A673 (cell line): ENCODE data around the gene ATXN1L. TPM values are rescaled to one million over a fixed set of nuclear protein-coding genes. Genes with fewer than 3 reads are reported as not detected.

Experiments
- BruUV-seq: library from RNA; stranded (reverse); fragments of 400-500 nt; replicated peaks from 2 replicates; lab custom pipeline; 2021; lab: Mats Ljungman, UMichigan
- CTCF ChIA-PET: fragments of 300-600 bp; sonication (Branson Sonifier 250); formaldehyde crosslinking; loops from one replicate; lab custom pipeline; 2022; ENCODE audit warnings: antibody characterized with exemption; lab: Charles Lee
- POLR2A ChIA-PET: fragments of 300-600 bp; sonication (Branson Sonifier 250); formaldehyde crosslinking; loops from one replicate; lab custom pipeline; 2022; ENCODE audit warnings: antibody characterized with exemption; ENCODE audit not compliant: low non-redundant PET; lab: Charles Lee
- DNase-seq: peaks from one replicate; pipeline ENCODE4 v3.0.0-alpha.2; 2015; ENCODE audit warnings: low spot score
- H3K27ac ChIP-seq: fragments of 200-600 bp; sonication (generic); 2 replicates; pipeline ENCODE4 v1.5.1; 2016; ENCODE audit warnings: mixed run types, low read depth, mild to moderate bottlenecking, mixed read lengths, antibody characterized with exemption, low read length; ENCODE audit not compliant: poor library complexity, severe bottlenecking
- H3K27me3 ChIP-seq: fragments of 200-600 bp; sonication (generic); replicated peaks from 2 replicates; pipeline ENCODE4 v1.6.1; 2017; ENCODE audit warnings: mixed run types, low read depth, mild to moderate bottlenecking, mixed read lengths, antibody characterized with exemption, low read length; ENCODE audit not compliant: insufficient read depth, poor library complexity
- H3K36me3 ChIP-seq: fragments of 200-600 bp; sonication (generic); 2 replicates; pipeline ENCODE4 v1.6.1; 2016; ENCODE audit warnings: mixed run types, mild to moderate bottlenecking, mixed read lengths, antibody characterized with exemption, low read length; ENCODE audit not compliant: insufficient read depth, poor library complexity, severe bottlenecking
- H3K4me1 ChIP-seq: fragments of 200-600 bp; sonication (generic); 2 replicates; pipeline ENCODE4 v1.6.1; 2017; ENCODE audit warnings: mixed run types, mild to moderate bottlenecking, mixed read lengths, antibody characterized with exemption, low read length; ENCODE audit not compliant: insufficient read depth, poor library complexity, severe bottlenecking
- H3K4me3 ChIP-seq: fragments of 200-600 bp; sonication (generic); 2 replicates; pipeline ENCODE4 v1.5.1; 2016; ENCODE audit warnings: low read depth, mixed run types, mild to moderate bottlenecking, mixed read lengths, low read length; ENCODE audit not compliant: poor library complexity, severe bottlenecking
- H3K9me3 ChIP-seq: fragments of 200-600 bp; sonication (generic); 2 replicates; pipeline ENCODE4 v1.6.1; 2016; ENCODE audit warnings: mixed run types, low read depth, mild to moderate bottlenecking, mixed read lengths, antibody characterized with exemption, low read length; ENCODE audit not compliant: poor library complexity, severe bottlenecking
- EZH2 ChIP-seq: fragments of 200-600 bp; sonication (generic); IDR thresholded peaks from 2 replicates; pipeline ENCODE4 v1.6.1; 2017; ENCODE audit warnings: borderline replicate concordance, low read depth, mild to moderate bottlenecking, mixed read lengths, antibody characterized with exemption, low read length; ENCODE audit not compliant: poor library complexity, severe bottlenecking
- intact Hi-C: fragments of 100-400 bp; cut with micrococcal nuclease; formaldehyde crosslinking; loops from one replicate; pipeline ENCODE4 v1.10.0; 2022; ENCODE audit not compliant: unreplicated experiment
- total RNA-seq: library from RNA; stranded (reverse); gene quantifications from 2 replicates; pipeline ENCODE4 v1.2.3, GENCODE V29; 2021
- TF ChIP-seq, protein P1 (sequence below): fragments of 300-800, 200-600 bp; sonication (generic); conservative IDR thresholded peaks from 2 replicates; pipeline ENCODE4 v1.5.1; 2017; ENCODE audit warnings: low read depth, mild to moderate bottlenecking, antibody characterized with exemption, low read length, moderate library complexity, mixed read lengths

The ATXN1L gene
- total RNA-seq, 1 experiment from 2014 or later = 26.6 TPM

DNA sequence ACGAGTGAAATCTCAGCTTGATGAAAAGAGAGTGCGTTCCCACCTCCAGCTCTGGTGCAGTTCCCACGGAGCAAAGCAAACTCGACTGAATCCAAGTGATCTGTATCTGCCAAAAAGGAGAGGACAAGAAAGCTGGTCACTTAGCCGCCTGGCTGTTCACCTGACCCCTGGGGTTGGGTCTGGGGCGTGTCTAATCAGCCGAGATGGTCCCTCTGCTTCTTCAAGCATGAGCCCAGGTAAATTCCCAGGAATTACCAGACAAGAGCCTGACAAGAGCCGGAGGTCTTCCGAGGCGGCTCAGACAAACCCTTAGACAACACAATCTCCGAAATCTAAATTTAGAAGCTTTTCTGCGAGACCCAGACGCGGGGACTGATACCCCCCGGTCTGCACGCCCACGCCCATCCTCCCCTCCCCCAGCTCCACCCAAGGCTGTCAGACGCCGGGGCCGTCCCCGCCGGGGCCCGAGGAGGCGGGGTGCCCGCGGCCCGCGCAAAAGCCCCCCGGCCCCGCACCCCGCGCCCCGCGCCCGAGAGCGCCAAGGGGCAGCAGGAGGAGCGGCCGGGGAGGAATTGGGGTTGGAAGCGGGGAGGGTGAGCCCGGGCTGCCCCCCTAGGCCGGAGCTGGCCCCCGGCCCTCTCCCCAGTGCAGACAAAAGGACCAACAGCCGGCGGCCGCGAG, 37.5 kb downstream of the ATXN1L start:
- peaks cover 7% of the 10 kb centered on the region for H3K4me1 ChIP-seq
- DNase-seq = peak; percentile 55
- peak overlapping the region; percentile 99 for H3K4me3 ChIP-seq
- TF ChIP-seq EZH2 = no peak
- TF ChIP-seq, protein P1, sequence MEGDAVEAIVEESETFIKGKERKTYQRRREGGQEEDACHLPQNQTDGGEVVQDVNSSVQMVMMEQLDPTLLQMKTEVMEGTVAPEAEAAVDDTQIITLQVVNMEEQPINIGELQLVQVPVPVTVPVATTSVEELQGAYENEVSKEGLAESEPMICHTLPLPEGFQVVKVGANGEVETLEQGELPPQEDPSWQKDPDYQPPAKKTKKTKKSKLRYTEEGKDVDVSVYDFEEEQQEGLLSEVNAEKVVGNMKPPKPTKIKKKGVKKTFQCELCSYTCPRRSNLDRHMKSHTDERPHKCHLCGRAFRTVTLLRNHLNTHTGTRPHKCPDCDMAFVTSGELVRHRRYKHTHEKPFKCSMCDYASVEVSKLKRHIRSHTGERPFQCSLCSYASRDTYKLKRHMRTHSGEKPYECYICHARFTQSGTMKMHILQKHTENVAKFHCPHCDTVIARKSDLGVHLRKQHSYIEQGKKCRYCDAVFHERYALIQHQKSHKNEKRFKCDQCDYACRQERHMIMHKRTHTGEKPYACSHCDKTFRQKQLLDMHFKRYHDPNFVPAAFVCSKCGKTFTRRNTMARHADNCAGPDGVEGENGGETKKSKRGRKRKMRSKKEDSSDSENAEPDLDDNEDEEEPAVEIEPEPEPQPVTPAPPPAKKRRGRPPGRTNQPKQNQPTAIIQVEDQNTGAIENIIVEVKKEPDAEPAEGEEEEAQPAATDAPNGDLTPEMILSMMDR = peak; percentile 47; the same call in 1 of the 2 replicates
- ChIA-PET CTCF (interaction anchor here (0.6 to 1.5 kb wide), 4 partner anchors 9 to 78 kb away, joined by 3 to 6 read pairs (median 4); no protein-coding TSS in a partner anchor), POLR2A (interaction anchor here (0.6 kb wide), 1 partner anchor 72 kb away, joined by 3 read pairs; no protein-coding TSS in a partner anchor)
- intact Hi-C loops = no loop called here
- peaks cover 16% of the 10 kb centered on the region for H3K36me3 ChIP-seq
- no TSS peak for BruUV-seq
- H3K27ac ChIP-seq = peak overlapping the region; percentile 90
- H3K27me3 ChIP-seq = no peaks in the 10 kb centered on the region
- no peaks in the 10 kb centered on the region for H3K9me3 ChIP-seq

DNA sequence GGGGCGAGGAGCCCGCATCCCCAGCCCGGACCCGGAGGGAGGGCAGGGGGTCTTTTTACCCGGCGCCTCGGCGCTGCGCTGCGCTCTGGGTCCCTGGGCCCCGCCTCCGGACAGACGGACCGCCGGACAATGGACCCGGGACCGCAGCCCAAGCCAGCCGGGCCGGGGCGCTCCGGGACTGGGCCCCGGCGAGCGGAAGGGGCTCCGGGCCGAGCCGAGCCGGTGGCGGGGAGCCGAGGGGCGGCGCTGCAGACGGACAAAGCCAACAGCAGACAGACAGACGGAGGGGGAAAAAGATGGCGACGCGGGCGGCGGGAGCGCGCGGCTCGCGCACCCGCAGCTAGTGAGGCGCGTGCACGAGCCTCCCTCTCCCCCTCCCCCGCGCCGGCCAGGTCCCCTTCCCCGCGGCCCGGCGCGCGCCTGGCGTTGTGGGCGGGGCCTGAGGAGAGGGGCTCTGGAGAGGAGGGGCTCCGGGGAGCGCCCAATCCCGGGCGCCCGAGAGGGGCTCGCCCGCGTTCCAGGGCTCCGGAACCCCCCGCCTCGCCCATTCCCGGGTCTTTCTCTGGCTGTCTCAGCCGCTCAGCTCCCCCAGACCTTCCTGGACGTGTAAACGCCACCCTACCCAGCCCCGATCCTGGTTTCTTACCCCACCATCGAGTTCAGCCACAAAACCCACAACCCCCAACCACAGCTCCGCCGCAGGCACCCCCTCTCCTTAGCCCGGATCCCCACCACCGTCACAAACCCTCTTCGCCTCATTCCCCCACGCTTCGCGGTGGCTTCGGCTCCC, 38.3 kb downstream of the ATXN1L start, which contains the start of gene ZNF821:
Gene ZNF821, minus strand, starts transcription at position 334 of the 790 bp plus-strand sequence. CDS start 4,236 bp downstream, outside the sequence.
- CTCF ChIA-PET = interaction anchor here (0.7 to 1.2 kb wide), 3 partner anchors 9 to 77 kb away, joined by 3 to 7 read pairs (median 5); no protein-coding TSS in a partner anchor
- H3K9me3 ChIP-seq = no peaks in the 10 kb centered on the region
- peak; percentile 94 for DNase-seq

DNA sequence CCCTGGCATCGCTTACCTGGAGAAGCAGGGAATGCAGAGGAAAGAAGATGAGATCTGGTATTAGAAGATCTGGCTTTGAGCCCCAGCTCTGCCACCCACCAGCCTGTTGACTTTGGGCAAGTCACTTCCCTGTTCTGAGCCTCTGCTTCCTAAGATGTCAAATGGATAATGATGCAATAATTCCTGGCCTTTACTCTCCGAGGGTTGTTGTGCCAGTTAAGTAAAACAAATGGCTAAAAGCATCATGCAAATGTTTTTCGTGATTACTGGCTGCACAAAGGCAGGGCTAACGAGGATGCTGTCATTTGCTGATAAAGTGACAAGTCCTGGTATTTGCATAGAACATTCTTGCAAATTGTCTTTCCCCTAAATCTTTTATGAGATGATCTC, 39.5 kb downstream of the ATXN1L start:
- Histone ChIP-seq H3K27ac (no peak overlapping the region), H3K36me3 (peaks cover 5% of the 10 kb centered on the region), H3K9me3 (no peaks in the 10 kb centered on the region), H3K27me3 (no peaks in the 10 kb centered on the region), H3K4me1 (peaks cover 7% of the 10 kb centered on the region), H3K4me3 (no peak overlapping the region)
- TF ChIP-seq, protein P1 = no peak
- TF ChIP-seq EZH2 = no peak
- ChIA-PET POLR2A (no interaction called here), CTCF (no interaction called here)
- DNase-seq = no peak
- intact Hi-C loops = no loop called here
- no TSS peak for BruUV-seq

More for the DNA sequence above, 38.3 kb downstream of the ATXN1L start, which contains the start of gene ZNF821:
- TF ChIP-seq, protein P1 = no peak; the same call in 1 of the 2 replicates
- TF ChIP-seq EZH2 = no peak
- POLR2A ChIA-PET = no interaction called here
- peaks cover 12% of the 10 kb centered on the region for H3K36me3 ChIP-seq
- peak within 1 kb of the TSS; percentile 90 for H3K27ac ChIP-seq
- intact Hi-C loops = loop anchor here (1.0 kb wide), 1 partner anchor 11 kb away; the partner anchor contains the start of gene IST1
- peaks cover 7% of the 10 kb centered on the region for H3K4me1 ChIP-seq
- BruUV-seq = no TSS peak
- H3K4me3 ChIP-seq = peak within 1 kb of the TSS; percentile 99
- no peaks in the 10 kb centered on the region for H3K27me3 ChIP-seq
